SK-N-SH (cell line): ENCODE results near the gene STX18. TPM values are rescaled to one million over a fixed set of nuclear protein-coding genes. Genes with fewer than 3 reads are reported as not detected.

ENCODE experiments used
- CTCF ChIA-PET: fragments of 300-600, 350-600 bp; formaldehyde crosslinking; extraction: SDS; loops from one replicate; lab custom pipeline; 2021; lab: Yijun Ruan, JAX
- POLR2A ChIA-PET: fragments of 350-600 bp; sonication (Branson Sonifier 250); formaldehyde crosslinking; extraction: SDS; loops from one replicate; lab custom pipeline; 2020; ENCODE audit warnings: antibody characterized with exemption, inconsistent platforms; lab: Yijun Ruan, JAX
- DNase-seq: peaks from one replicate; pipeline ENCODE4 v3.0.0; 2012
- H2AFZ ChIP-seq: fragments of 200-600 bp; sonication (generic); 2 replicates; pipeline ENCODE4 v1.8.1; 2016; ENCODE audit warnings: antibody characterized with exemption, mild to moderate bottlenecking, low read depth
- H3F3A ChIP-seq: fragments of 200-600 bp; sonication (generic); replicated peaks from 2 replicates; pipeline ENCODE3; 2016; ENCODE audit warnings: antibody characterized with exemption, mild to moderate bottlenecking; ENCODE audit not compliant: insufficient read depth
- H3K27ac ChIP-seq, 2 experiments: fragments of 200-500 bp in 1 of 2; fragments of 200-600 bp in 1 of 2; sonication (Bioruptor generic) in 1 of 2; sonication (generic), shearing (Covaris generic) in 1 of 2; 2 replicates each; pipeline versions ENCODE4 v1.5.1 to v1.6.1; 2014 to 2016; ENCODE audit warnings: low read depth in 2 of 2, inconsistent platforms in 1 of 2, low read length in 1 of 2, mild to moderate bottlenecking in 1 of 2, mixed read lengths in 1 of 2
- H3K27me3 ChIP-seq: fragments of 200-600 bp; sonication (generic), shearing (Covaris generic); 2 replicates; pipeline ENCODE4 v1.6.1; 2016; ENCODE audit warnings: mixed run types; ENCODE audit not compliant: insufficient read depth
- H3K36me3 ChIP-seq, 2 experiments: fragments of 200-500 bp in 1 of 2; fragments of 200-600 bp in 1 of 2; sonication (Bioruptor generic) in 1 of 2; sonication (generic) in 1 of 2; replicated peaks in 1 of 2; 2 replicates each; pipeline versions ENCODE3 to v1.5.1; 2014 to 2016; ENCODE audit warnings: low read length in 1 of 2, mild to moderate bottlenecking in 1 of 2; ENCODE audit not compliant: insufficient read depth in 2 of 2, control insufficient read depth in 1 of 2
- H3K4me1 ChIP-seq, 2 experiments: fragments of 200-500 bp in 1 of 2; fragments of 200-600 bp in 1 of 2; sonication (Bioruptor generic) in 1 of 2; sonication (generic), shearing (Covaris generic) in 1 of 2; 2 replicates each; pipeline versions ENCODE4 v1.5.1 to v1.6.1; 2014 to 2016; ENCODE audit warnings: low read depth in 1 of 2, low read length in 1 of 2, mixed run types in 1 of 2; ENCODE audit not compliant: insufficient read depth in 2 of 2, control insufficient read depth in 1 of 2
- H3K4me2 ChIP-seq: fragments of 200-600 bp; sonication (generic), shearing (Covaris generic); 2 replicates; pipeline ENCODE4 v1.6.1; 2017; ENCODE audit warnings: mixed run types
- H3K4me3 ChIP-seq, 2 experiments: fragments of 200-500 bp in 1 of 2; fragments of 200-600 bp in 1 of 2; sonication (Bioruptor generic) in 1 of 2; sonication (generic), shearing (Covaris generic) in 1 of 2; 2 replicates each; pipeline versions ENCODE4 v1.5.1 to v1.8.1; 2014 to 2016; ENCODE audit warnings: low read depth in 2 of 2, inconsistent platforms in 1 of 2, low read length in 1 of 2, mild to moderate bottlenecking in 1 of 2, mixed read lengths in 1 of 2, moderate library complexity in 1 of 2
- H3K79me2 ChIP-seq: fragments of 200-600 bp; sonication (generic); 2 replicates; pipeline ENCODE4 v1.8.1; 2017; ENCODE audit warnings: mild to moderate bottlenecking; ENCODE audit not compliant: insufficient read depth
- H3K9ac ChIP-seq: fragments of 200-600 bp; sonication (generic); 2 replicates; pipeline ENCODE4 v1.6.1; 2017; ENCODE audit warnings: mixed run types
- H3K9me2 ChIP-seq: fragments of 200-600 bp; sonication (generic); 2 replicates; pipeline ENCODE4 v1.6.1; 2017; ENCODE audit warnings: mixed run types
- H3K9me3 ChIP-seq: fragments of 200-600 bp; sonication (generic); 2 replicates; pipeline ENCODE4 v1.6.1; 2017; ENCODE audit warnings: mixed run types, mild to moderate bottlenecking, moderate library complexity
- H4K20me1 ChIP-seq: fragments of 200-600 bp; sonication (generic); 2 replicates; pipeline ENCODE4 v1.6.1; 2017; ENCODE audit warnings: mild to moderate bottlenecking, mixed run types; ENCODE audit not compliant: insufficient read depth
- CTCF ChIP-seq: fragments of 200-600 bp; sonication (generic); IDR thresholded peaks from 2 replicates; pipeline ENCODE4 v1.6.1; 2017; ENCODE audit warnings: antibody characterized with exemption, mild to moderate bottlenecking, moderate library complexity
- FOSL2 ChIP-seq: IDR thresholded peaks from 2 replicates; pipeline ENCODE4 v1.4.0; 2012; ENCODE audit warnings: low read depth, mild to moderate bottlenecking, moderate library complexity, borderline replicate concordance
- MXI1 ChIP-seq: IDR thresholded peaks from 2 replicates; pipeline ENCODE4 v1.6.1; 2012; ENCODE audit warnings: mild to moderate bottlenecking, low read depth, low read length, improper control_type of control experiment
- NFIC ChIP-seq: IDR thresholded peaks from 2 replicates; pipeline ENCODE4 v1.4.0; 2012; ENCODE audit warnings: borderline replicate concordance
- POLR2AphosphoS5 ChIP-seq: IDR thresholded peaks from 2 replicates; pipeline ENCODE4 v1.6.1; 2012; ENCODE audit warnings: low read depth, low read length
- RCOR1 ChIP-seq: fragments of 150-350 bp; IDR thresholded peaks from 2 replicates; pipeline ENCODE4 v1.6.1; 2017; ENCODE audit warnings: antibody characterized with exemption, low read length
- RFX5 ChIP-seq: IDR thresholded peaks from 2 replicates; pipeline ENCODE4 v1.6.1; 2012; ENCODE audit warnings: mild to moderate bottlenecking, improper control_type of control experiment, low read length
- RXRA ChIP-seq: IDR thresholded peaks from 2 replicates; pipeline ENCODE4 v1.4.0; 2012; ENCODE audit warnings: low read depth, mild to moderate bottlenecking, borderline replicate concordance
- TAF1 ChIP-seq: IDR thresholded peaks from 2 replicates; pipeline ENCODE4 v1.6.1; 2012; ENCODE audit warnings: low read depth, mild to moderate bottlenecking, low read length, moderate library complexity, borderline replicate concordance
- TCF12 ChIP-seq: IDR thresholded peaks from 2 replicates; pipeline ENCODE4 v1.4.0; 2012
- USF2 ChIP-seq: fragments of 150-350 bp; IDR thresholded peaks from 2 replicates; pipeline ENCODE4 v1.6.1; 2017; ENCODE audit warnings: antibody characterized with exemption, low read length, low read depth, borderline replicate concordance
- ZBTB33 ChIP-seq: IDR thresholded peaks from 2 replicates; pipeline ENCODE4 v1.4.0; 2012; ENCODE audit warnings: low read depth, borderline replicate concordance
- WGBS: methylation state at CpG from one replicate; pipeline ENCODE4 v1.1.6; 2017; ENCODE audit warnings: low lambda C conversion rate; 5-methylcytosine and 5-hydroxymethylcytosine counted together
- polyA plus RNA-seq, 3 experiments: library from polyadenylated mRNA; depleted of rRNA; stranded (reverse); fragments of >200 nt; gene quantifications; 2 replicates each; pipeline ENCODE4 v1.2.3, GENCODE V29; 2012

Gene STX18
- polyA plus RNA-seq, 1 of the 3 experiments (the other 2 are of a cell fraction) = 17.3 TPM

- WGBS = 45% methylated on average over 17 of the region's 71 CpGs
Measured at GRCh38 chr4:4575284-4576211, 33.7 kb upstream of the STX18 start.

More at GRCh38 chr4:4575284-4576211, 33.7 kb upstream of the STX18 start:
- TF ChIP-seq TCF12 (no peak), ZBTB33 (no peak), TAF1 (0 out of 2 replicates have a peak, but pooled peaks have one; percentile 21), NFIC (no peak), RFX5 (no peak), RCOR1 (no peak), USF2 (no peak), MXI1 (no peak), POLR2AphosphoS5 (no peak), RXRA (no peak; the same call in 1 of the 2 replicates), FOSL2 (no peak), CTCF (peak; percentile 48)
- no peaks in the 10 kb centered on the region; a peak in 1 of 4 replicates for H3K4me1 ChIP-seq
- H3K79me2 ChIP-seq = no peaks in the 10 kb centered on the region
- H3F3A ChIP-seq = no peaks in the 10 kb centered on the region
- peak overlapping the region; percentile 65 for H3K4me2 ChIP-seq
- no peak overlapping the region for H3K27ac ChIP-seq
- no peaks in the 10 kb centered on the region for H3K27me3 ChIP-seq
- peak overlapping the region; percentile 66 for H2AFZ ChIP-seq
- ChIA-PET POLR2A (no interaction called here), CTCF (interaction anchor here (1.0 to 1.2 kb wide), 4 partner anchors 10 to 56 kb away, joined by 3 to 4 read pairs (median 3); no protein-coding TSS in a partner anchor)
- H3K36me3 ChIP-seq = no peaks in the 10 kb centered on the region
- H3K9ac ChIP-seq = peak overlapping the region; percentile 51
- H4K20me1 ChIP-seq = no peaks in the 10 kb centered on the region
- peak overlapping the region; percentile 48 for H3K4me3 ChIP-seq
- no peaks in the 10 kb centered on the region for H3K9me3 ChIP-seq
- peak; percentile 78 for DNase-seq
- no peaks in the 10 kb centered on the region for H3K9me2 ChIP-seq
